Choroid plexus epithelial cell (primary cell): ENCODE data around the gene POLR1C.
"Not testable (repeated sequence)": the region's sequence is repeated elsewhere in the genome, so short reads cannot be mapped to it uniquely, and the experiment has no call there.

Experiments used
- DNase-seq: peaks from one replicate; pipeline ENCODE4 v3.0.0-alpha.2; 2010; ENCODE audit warnings: low read depth
- H3K4me3 ChIP-seq: 2 replicates; pipeline ENCODE4 v1.5.1; 2011; ENCODE audit warnings: low read depth, mild to moderate bottlenecking, control low read depth, low read length, moderate library complexity
- CTCF ChIP-seq: conservative IDR thresholded peaks from 2 replicates; pipeline ENCODE4 v1.5.1; 2011; ENCODE audit warnings: low read depth, mild to moderate bottlenecking, control low read depth, inconsistent platforms, low read length, moderate library complexity

POLR1C gene

DNA sequence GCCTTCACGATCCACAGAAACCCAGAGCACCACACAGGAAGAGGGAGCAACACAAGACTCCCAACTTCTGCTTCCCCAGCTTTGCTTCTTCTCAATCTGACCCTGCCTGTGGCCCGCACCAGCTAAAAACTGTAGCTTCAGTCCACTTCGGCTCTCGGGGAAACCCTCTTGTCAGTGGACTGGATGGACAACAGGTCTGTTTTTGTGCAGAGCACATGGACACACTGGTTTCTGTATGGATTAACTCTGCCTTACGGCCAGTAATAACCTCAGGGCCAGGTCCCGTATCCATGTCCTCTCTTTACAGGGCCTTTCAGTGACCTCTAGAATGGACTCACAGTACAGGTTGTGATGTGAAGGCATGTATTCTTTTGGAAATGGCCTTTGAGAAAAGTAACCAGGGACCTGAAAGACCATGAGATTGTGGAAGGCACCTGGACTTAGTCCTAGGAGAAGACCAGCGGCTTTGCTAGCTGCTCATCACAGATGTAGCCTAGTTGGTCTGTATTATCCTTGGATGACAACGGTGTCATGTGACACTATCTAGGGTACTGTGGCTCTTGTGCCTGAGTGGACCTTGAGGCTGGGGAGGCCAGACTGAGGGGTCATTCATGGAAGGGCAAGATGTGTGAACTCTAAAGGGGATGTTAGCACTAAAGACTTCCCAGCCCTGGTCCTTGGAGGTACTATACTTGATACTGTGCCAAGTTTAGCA lies 5.8 kb downstream of the POLR1C start:
- H3K4me3 ChIP-seq: no peak overlapping the region
- no peak for DNase-seq
- TF ChIP-seq CTCF: no peak

DNA sequence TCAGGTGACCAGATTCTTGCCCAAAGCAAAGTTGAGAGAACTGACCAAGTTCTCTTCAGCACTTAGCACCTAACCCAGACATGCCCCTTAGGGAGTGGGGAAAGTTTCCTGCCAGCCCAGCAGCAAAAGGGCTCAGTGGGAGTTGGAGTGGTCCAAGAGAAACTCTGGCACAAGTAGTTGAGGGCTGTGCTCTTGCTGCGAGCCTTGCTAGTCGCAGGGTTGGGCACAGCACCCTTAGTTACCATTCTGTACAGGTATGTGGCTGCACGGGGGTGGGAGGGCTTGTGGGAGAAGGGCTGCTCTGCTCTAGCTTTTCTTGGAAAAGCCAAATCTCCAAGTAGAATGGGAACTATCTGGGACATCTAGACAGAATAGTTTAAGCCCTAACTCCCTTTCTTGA lies 6.4 kb downstream of the POLR1C start:
- no peak overlapping the region for H3K4me3 ChIP-seq
- no peak for TF ChIP-seq CTCF
- DNase-seq: no peak

- no peak for DNase-seq
- TF ChIP-seq CTCF: no peak
- no peak overlapping the region for H3K4me3 ChIP-seq
Measured at GRCh38 chr6:43524483-43524961, 7.6 kb downstream of the POLR1C start.

GRCh38 chr6:43532201-43532600 lies 15.3 kb downstream of the POLR1C start:
- no peak overlapping the region for H3K4me3 ChIP-seq
- DNase-seq: no peak
- TF ChIP-seq CTCF: no peak

GRCh38 chr6:43538986-43539385 lies 22.1 kb downstream of the POLR1C start:
- not testable (repeated sequence) for DNase-seq

DNA sequence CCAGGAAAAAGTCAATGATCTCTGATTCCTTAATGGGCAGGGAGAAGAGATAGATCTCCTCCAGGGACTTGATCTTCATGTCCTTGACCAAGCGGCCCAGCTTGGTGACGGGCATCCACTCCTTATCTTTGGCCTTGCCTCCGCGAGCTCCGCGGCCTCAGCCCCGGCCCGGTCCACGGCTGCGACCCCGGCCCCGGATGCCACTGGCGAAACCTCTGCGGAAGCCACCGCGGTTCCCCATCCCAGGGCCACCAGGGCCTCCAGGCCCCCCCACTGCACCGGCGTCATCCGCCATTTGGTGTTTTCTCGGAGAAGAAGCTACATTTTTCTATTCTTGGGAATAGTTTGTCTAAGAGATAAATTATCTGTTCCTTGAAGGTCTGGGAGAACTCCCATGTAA lies 22.5 kb downstream of the POLR1C start:
- not testable (repeated sequence) for DNase-seq, H3K4me3 ChIP-seq

More at GRCh38 chr6:43538986-43539385, 22.1 kb downstream of the POLR1C start:
- not testable (repeated sequence) for H3K4me3 ChIP-seq

DNA sequence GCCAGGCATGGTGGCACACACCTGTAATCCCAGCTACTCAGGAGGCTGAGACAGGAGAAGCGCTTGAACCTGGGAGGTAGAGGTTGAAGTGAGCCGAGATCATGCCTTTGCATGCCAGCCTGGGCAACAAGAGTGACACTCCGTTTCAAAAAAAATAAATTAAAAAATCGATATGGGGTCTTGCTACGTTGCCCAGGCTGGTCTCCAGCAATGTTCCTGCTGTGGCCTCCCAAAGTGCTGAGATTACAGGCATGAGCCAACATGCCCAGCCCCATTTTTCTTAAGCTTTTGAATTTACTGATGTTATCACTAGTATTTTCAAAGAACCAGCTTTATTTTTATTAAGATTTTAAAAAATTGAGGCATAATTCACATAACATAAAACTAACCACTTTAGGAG lies 23.6 kb downstream of the POLR1C start:
- DNase-seq: no peak
- H3K4me3 ChIP-seq: no peak overlapping the region
- no peak for TF ChIP-seq CTCF

- TF ChIP-seq CTCF: no peak
- no peak for DNase-seq
- no peak overlapping the region for H3K4me3 ChIP-seq
Measured at GRCh38 chr6:43541774-43542471, 25.0 kb downstream of the POLR1C start.
